Measurements from ENCODE around the gene XRCC1.
"Not testable (repeated sequence)": the region's sequence is repeated elsewhere in the genome, so short reads cannot be mapped to it uniquely, and the experiment has no call there.

Gene XRCC1

DNA sequence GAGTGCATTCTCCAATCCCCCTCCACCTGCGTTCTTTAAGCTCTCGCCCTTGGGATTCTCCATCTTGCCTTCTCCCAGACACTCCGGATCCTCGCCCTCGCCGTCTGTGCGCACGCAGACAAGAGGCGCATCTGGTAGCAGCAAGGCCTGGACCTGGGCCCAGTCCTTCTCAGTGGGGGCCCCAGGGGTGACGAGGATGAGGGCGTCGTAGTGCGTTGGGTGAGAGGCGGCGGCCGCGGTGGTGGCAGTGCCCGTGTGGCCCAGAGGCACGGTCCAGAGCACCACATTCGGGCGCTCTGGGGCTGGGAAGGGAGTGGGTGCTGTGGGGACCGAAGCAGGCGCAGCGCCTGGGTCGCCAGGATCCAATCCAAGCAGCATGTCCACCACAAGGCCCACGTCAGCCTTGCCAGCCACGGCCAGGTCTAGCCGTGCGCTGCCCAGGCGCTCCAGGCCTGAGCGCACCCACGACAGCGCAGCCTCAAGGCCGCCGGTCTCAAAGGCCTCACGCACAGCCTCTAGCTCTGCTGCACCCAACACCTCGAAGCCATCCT, 17.5 kb upstream of the XRCC1 start:
- DNase-seq (ENCODE audit: low spot score), result no peak
- TF ChIP-seq, protein P1, sequence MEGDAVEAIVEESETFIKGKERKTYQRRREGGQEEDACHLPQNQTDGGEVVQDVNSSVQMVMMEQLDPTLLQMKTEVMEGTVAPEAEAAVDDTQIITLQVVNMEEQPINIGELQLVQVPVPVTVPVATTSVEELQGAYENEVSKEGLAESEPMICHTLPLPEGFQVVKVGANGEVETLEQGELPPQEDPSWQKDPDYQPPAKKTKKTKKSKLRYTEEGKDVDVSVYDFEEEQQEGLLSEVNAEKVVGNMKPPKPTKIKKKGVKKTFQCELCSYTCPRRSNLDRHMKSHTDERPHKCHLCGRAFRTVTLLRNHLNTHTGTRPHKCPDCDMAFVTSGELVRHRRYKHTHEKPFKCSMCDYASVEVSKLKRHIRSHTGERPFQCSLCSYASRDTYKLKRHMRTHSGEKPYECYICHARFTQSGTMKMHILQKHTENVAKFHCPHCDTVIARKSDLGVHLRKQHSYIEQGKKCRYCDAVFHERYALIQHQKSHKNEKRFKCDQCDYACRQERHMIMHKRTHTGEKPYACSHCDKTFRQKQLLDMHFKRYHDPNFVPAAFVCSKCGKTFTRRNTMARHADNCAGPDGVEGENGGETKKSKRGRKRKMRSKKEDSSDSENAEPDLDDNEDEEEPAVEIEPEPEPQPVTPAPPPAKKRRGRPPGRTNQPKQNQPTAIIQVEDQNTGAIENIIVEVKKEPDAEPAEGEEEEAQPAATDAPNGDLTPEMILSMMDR (IDR thresholded peaks at IDR 0.05; ENCODE audit: extremely low read depth, missing control alignments), result no peak

DNA sequence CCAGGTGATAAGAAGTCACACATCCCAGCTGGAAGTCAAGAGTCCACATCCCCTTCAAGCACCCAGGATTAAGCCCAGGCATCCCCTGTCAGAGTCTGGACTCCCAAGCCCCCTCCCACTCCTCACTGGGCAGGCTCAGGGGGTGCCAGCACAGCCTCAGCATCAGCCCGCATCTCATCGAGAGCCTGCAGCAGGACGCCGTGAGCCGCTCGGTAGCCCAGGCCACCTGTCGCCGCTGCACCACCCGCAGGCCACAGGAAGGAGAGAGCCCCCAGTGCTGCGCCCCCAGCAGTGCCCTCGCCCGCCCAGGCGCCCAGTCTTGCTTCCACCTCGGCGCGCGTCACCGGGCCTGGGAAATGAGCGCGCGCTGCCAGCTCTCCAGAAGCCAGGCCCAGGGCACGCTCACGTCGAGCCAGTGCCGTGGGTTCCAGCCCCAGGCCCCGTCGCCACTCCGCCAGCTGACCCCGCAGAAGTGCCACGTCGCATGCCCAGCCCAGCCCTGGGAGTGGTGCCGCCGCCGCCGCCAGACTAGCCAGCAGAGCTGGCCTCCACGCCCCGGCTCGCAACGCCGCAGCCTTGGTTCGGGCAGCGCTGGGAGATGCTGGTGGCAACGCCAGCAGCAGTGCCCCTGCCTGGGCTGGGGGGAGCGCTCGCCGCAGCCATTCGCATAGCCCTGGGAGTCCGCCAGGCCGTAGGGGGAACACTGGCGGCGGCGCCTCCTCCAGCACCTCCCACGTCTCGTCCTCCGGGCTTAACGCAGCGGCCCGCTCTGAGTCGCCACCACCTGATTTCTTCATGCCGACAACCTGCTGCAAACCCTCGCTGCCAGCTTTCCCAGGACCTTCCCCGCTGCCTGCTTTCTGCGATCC, 16.8 kb upstream of the XRCC1 start:
- no peak for DNase-seq (ENCODE audit: low spot score)
- TF ChIP-seq, protein P1 (IDR thresholded peaks at IDR 0.05; ENCODE audit: extremely low read depth, missing control alignments), result no peak

DNA sequence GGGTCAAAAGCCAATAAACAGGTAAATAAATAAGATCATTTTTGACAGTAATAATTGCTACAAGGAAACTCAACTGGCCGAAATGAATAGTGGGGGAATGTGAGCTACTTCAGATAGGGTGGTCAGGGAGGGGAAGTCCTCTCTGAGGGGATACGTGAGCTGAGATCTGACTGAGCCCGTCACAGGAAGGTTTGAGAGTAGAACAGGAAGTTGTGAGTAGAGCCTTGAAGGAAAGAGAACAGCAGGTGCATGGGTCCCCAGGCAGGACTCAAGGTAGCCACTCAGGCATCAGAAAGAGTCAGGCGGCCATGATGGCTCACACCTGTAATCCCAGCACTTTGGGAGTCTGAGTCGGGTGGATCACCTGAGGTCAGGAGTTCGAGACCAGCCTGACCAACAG, 14.4 kb upstream of the XRCC1 start:
- TF ChIP-seq, protein P1 (IDR thresholded peaks at IDR 0.05; ENCODE audit: extremely low read depth, missing control alignments), result no peak
- DNase-seq (ENCODE audit: low spot score), result no peak

DNA sequence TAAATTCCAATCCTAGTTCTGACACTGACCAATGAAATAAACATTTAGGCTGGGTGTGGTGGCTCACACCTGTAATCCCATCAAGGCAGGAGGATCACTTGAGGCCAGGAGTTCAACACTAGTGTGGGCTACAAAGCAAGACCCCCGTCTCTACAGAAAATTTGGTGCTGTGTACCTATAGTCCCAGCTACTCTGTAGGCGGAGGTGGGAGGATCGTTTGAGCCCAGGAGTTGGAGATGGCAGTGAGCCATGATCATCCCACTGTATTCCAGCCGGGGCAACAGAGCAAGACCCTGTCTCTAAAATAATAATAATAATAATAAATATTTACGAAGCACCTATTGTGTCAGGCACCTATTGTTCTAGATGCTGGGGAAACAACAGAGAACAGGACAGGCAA, 13.9 kb upstream of the XRCC1 start:
- TF ChIP-seq, protein P1 (IDR thresholded peaks at IDR 0.05; ENCODE audit: extremely low read depth, missing control alignments), result no peak
- DNase-seq (ENCODE audit: low spot score), result no peak

DNA sequence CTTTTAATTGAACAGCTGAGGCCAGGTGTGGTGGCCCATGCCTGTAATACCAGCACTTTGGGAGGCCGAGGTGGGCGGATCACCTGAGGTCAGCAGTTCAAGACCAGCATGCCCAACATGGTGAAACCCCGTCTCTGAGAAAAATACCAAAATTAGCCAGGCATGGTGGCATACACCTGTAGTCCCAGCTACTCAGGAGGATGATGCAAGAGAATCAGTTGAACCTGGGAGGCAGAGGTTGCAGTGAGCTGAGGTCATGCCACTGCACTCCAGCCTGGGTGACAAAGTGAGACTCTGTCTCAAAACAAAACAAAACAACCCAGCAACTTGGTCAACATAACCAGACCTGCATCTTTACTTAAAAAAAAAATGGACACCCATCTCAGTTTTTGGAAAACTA, 11.7 kb upstream of the XRCC1 start:
- DNase-seq (ENCODE audit: low spot score), result not testable (repeated sequence)

DNA sequence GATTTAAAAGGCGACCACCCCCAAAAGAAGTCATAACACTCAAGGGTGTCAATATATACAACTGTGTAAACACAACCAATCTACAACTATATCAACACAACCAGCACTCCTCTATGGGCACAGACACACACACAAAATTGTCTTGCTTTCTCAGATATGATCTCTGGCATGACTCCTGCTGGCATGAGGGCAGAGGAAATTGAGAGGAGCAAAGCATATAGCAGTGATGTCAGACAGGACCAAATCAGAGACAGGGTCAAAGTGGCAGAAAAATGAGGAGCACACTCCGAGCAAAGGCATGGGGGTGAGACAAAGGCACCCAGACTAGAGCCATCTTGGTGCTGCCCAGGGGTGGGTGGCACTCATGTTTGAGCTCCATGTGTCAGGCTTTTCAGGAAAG, 11.0 kb upstream of the XRCC1 start:
- DNase-seq (ENCODE audit: low spot score), result no peak
- TF ChIP-seq, protein P1 (IDR thresholded peaks at IDR 0.05; ENCODE audit: extremely low read depth, missing control alignments), result no peak

DNA sequence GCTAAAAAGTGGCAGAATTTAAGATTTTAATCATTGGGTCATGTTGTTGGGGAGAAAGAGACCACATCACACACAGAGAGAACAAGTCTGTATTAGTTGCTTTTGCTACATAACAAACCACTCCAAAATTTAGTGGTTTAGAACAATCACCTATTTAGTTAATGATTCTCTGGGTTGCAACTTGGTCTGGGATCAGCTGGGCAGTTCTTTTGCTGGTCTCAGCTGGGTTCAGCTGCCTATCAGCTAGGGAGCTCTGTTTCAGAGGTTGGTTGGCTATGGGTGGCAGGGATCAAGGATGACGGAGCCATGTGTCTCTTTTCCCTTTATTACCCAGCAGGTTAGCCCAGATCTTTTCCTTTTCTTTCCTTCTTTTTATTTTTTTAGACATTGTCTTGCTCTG, 9.2 kb upstream of the XRCC1 start:
- no peak for DNase-seq (ENCODE audit: low spot score)

More for the DNA sequence above, 9.2 kb upstream of the XRCC1 start:
- TF ChIP-seq, protein P1 (IDR thresholded peaks at IDR 0.05; ENCODE audit: extremely low read depth, missing control alignments), result no peak
